K562 (cell line): ENCODE results near the gene RBM17. TPM values are rescaled to one million over a fixed set of nuclear protein-coding genes. Genes with fewer than 3 reads are reported as not detected.

Experiments used
- BHLHE40 ChIP-seq: IDR thresholded peaks from 2 replicates; pipeline ENCODE4 v1.6.1; 2011; ENCODE audit warnings: low read length, improper control_type of control experiment
- CTBP1 ChIP-seq: fragments of 450-650 bp; IDR thresholded peaks from 2 replicates; pipeline ENCODE4 v1.6.1; 2016; ENCODE audit warnings: borderline replicate concordance
- FOSL1 ChIP-seq: fragments of 200-800 bp; sonication (Bioruptor generic); conservative IDR thresholded peaks from 2 replicates; pipeline ENCODE4 v1.6.1; 2016; ENCODE audit warnings: missing genetic modification characterization, missing compliant biosample characterization
- NFE2 ChIP-seq: IDR thresholded peaks from 2 replicates; pipeline ENCODE4 v1.6.1; 2014; ENCODE audit warnings: antibody characterized with exemption, low read depth
- ZFP36 ChIP-seq: fragments of 150-350 bp; IDR thresholded peaks from 2 replicates; pipeline ENCODE4 v1.6.1; 2018; ENCODE audit warnings: low read length, low read depth; ENCODE audit not compliant: partially characterized antibody
- ZNF165 ChIP-seq: fragments of 250-450 bp; sonication (Bioruptor Pico); IDR thresholded peaks from 2 replicates; pipeline ENCODE4 v1.4.0; 2020; ENCODE audit warnings: borderline replicate concordance
- polyA plus RNA-seq, 8 experiments: library from polyadenylated mRNA; depleted of rRNA in 4 of 8; stranded (reverse) in 5 of 8; unstranded in 3 of 8; fragments of >200 nt; fragmentation: Nextera tagmentation in 2 of 8; fragmentation: Illumina TruSeq in 1 of 8; extraction: Ambion mirVana in 2 of 8; extraction: Trizol in 1 of 8; gene quantifications; 2 replicates each; pipeline versions ENCODE4 v1.2.1 to v1.2.3, GENCODE V29; 2011 to 2014; ENCODE audit warnings: inconsistent platforms in 1 of 8, missing spikeins in 1 of 8
- total RNA-seq, 7 experiments: library from RNA; depleted of rRNA in 6 of 7; stranded (reverse); fragments of >200 nt in 6 of 7; fragmentation: Illumina TruSeq in 2 of 7; extraction: Trizol in 2 of 7; gene quantifications; 2 replicates each; pipeline versions ENCODE4 v1.2.1 to v1.2.3, GENCODE V29; 2011 to 2021; ENCODE audit warnings: low replicate concordance in 1 of 7
- TF ChIP-seq, protein P1 (sequence below): fragments of 450-650 bp; IDR thresholded peaks from 2 replicates; pipeline ENCODE4 v1.6.1; 2018; ENCODE audit not compliant: partially characterized antibody

RBM17 gene
- total and polyA plus RNA-seq, 9 of the 15 experiments (the other 6 are each of a cell fraction or from before 2014, with no cell fraction given), result 23.6 to 217 (median 124) TPM

DNA sequence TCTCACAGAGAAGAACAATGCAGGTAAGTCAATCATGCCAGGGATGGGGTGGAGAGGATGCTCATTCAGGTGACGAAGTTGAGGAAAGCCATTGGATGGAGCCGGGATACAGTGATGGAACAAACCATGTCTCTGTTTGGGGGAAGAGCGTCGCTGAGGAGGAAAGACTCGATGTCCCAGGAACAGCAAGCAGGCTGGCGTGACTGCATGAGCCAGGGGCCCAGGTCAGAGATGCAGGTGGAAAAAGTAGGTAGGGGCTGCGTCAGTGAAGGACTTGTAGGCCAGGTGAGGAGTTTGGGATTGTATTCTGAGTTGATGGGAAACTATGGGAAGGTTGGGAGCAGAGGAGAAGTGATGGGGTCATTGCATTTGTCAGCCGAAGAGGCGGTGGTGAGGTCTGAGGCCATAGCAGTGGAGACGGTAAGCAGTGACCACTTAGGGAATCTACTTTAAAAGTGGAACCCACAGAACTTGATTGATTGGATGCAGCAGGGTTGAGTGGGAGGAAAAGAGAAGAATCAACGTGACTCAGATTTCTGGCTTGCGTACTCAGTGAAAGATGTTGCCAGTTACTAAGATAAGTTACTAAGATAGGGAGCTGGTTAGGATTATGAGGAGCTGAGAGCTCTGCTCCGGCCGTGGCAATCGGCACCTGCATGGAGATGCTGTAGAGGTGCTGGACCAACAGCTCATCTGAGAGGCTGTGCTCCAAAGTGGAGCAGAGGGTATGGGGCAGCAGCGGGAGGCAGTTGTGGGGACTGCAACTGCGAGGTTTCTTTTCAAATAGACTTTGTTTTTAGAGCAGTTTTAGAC is 14.1 kb upstream of the RBM17 start (continued):
- TF ChIP-seq, protein P1, sequence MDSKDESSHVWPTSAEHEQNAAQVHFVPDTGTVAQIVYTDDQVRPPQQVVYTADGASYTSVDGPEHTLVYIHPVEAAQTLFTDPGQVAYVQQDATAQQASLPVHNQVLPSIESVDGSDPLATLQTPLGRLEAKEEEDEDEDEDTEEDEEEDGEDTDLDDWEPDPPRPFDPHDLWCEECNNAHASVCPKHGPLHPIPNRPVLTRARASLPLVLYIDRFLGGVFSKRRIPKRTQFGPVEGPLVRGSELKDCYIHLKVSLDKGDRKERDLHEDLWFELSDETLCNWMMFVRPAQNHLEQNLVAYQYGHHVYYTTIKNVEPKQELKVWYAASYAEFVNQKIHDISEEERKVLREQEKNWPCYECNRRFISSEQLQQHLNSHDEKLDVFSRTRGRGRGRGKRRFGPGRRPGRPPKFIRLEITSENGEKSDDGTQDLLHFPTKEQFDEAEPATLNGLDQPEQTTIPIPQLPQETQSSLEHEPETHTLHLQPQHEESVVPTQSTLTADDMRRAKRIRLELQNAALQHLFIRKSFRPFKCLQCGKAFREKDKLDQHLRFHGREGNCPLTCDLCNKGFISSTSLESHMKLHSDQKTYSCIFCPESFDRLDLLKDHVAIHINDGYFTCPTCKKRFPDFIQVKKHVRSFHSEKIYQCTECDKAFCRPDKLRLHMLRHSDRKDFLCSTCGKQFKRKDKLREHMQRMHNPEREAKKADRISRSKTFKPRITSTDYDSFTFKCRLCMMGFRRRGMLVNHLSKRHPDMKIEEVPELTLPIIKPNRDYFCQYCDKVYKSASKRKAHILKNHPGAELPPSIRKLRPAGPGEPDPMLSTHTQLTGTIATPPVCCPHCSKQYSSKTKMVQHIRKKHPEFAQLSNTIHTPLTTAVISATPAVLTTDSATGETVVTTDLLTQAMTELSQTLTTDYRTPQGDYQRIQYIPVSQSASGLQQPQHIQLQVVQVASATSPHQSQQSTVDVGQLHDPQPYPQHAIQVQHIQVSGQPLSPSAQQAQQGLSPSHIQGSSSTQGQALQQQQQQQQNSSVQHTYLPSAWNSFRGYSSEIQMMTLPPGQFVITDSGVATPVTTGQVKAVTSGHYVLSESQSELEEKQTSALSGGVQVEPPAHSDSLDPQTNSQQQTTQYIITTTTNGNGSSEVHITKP, result peak; percentile 67
- 0 out of 2 replicates have a peak, but pooled peaks have one; percentile 29 for TF ChIP-seq NFE2
- no peak for TF ChIP-seq ZNF165 (CRISPR knock-in tag)
- peak; percentile 45 for TF ChIP-seq BHLHE40
- peak; percentile 51; the same call in 1 of the 2 replicates for TF ChIP-seq FOSL1 (tag)
- peak; percentile 43; the same call in 1 of the 2 replicates for TF ChIP-seq CTBP1
- TF ChIP-seq ZFP36, result no peak
- TF ChIP-seq, all 486 proteins: peak for 14
